Measurements from ENCODE around the gene SPG21. TPM values are rescaled to one million over a fixed set of nuclear protein-coding genes. Genes with fewer than 3 reads are reported as not detected.

SPG21 gene
- total and polyA plus RNA-seq, 2 of the 4 experiments (the other 2 are of a cell fraction), result 59.9 to 60.8 TPM

DNA sequence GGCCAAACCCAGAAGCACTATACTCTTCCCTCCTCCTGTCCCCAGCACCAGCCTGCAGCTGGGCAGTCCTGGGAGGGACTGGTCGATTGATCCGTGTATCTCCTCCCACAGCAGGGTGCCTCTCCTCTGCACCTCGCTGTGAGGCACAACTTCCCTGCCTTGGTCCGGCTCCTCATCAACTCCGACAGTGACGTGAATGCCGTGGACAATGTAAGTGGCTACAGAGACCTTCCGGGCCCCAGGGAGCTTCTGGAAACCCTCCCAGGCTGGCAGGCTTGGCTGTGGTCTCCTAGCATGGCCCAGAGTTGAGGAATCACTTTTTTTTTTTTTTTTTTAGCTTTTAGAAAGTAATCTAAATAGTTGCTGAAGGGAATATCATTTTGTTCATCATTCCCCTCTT is 47.4 kb downstream of the SPG21 start:
- H3K36me3 ChIP-seq (ENCODE audit: control insufficient read depth, insufficient read depth, low read length), result no peaks in the 10 kb centered on the region; the same call in 1 of the 2 replicates
- ChIA-PET POLR2A (ENCODE audit: unreplicated experiment) (no interaction called here), CTCF (no interaction called here)
- WGBS, 2 experiments (ENCODE audit: extremely low coverage in 2 of 2, insufficient read length in 1 of 2), result no CpG with 5 or more reads among the region's 8 CpGs
- dilution Hi-C loops (cut with HindIII; ENCODE audit: low sequenced_read_pairs, unreplicated experiment), result no loop called here
- no peak overlapping the region for H2BK120ac ChIP-seq (ENCODE audit: low read depth, low read length)
- no peak overlapping the region for H2AFZ ChIP-seq (replicated peaks; ENCODE audit: low read length, poor library complexity)
- no peak overlapping the region for H3K14ac ChIP-seq (replicated peaks; ENCODE audit: low read depth, low read length)
- H3K9ac ChIP-seq (ENCODE audit: low read depth, low read length), result no peak overlapping the region
- peaks cover 2% of the 10 kb centered on the region; the same call in 1 of the 2 replicates for H3K4me1 ChIP-seq (ENCODE audit: control insufficient read depth, insufficient read depth, low read length)
- H3K27me3 ChIP-seq (ENCODE audit: control insufficient read depth, insufficient read depth, low read length), result no peaks in the 10 kb centered on the region
- H4K20me1 ChIP-seq (ENCODE audit: insufficient read depth, low read length), result no peaks in the 10 kb centered on the region
- H3K23ac ChIP-seq (ENCODE audit: low read depth, low read length), result no peak overlapping the region
- BruUV-seq (replicated peaks), result no TSS peak
- no peak overlapping the region for H3K56ac ChIP-seq (ENCODE audit: extremely low read depth, insufficient read depth, low read length)
- no peaks in the 10 kb centered on the region for H3K9me1 ChIP-seq (ENCODE audit: insufficient read depth, low read length)
- DNase-seq, result no peak
- TF ChIP-seq CEBPB (IDR thresholded peaks at IDR 0.05; ENCODE audit: low read depth, low read length), result no peak
- no peak for TF ChIP-seq RFX5 (IDR thresholded peaks at IDR 0.05; ENCODE audit: low read depth, low read length)
- TF ChIP-seq POLR2A (IDR thresholded peaks at IDR 0.05; ENCODE audit: low read depth, low read length), result no peak
- TF ChIP-seq, protein P1, sequence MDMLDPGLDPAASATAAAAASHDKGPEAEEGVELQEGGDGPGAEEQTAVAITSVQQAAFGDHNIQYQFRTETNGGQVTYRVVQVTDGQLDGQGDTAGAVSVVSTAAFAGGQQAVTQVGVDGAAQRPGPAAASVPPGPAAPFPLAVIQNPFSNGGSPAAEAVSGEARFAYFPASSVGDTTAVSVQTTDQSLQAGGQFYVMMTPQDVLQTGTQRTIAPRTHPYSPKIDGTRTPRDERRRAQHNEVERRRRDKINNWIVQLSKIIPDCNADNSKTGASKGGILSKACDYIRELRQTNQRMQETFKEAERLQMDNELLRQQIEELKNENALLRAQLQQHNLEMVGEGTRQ (IDR thresholded peaks at IDR 0.05; ENCODE audit: low read depth, low read length), result no peak
- TF ChIP-seq MXI1 (IDR thresholded peaks at IDR 0.05; ENCODE audit: borderline replicate concordance, low read depth, low read length), result no peak
- TF ChIP-seq, protein P2, sequence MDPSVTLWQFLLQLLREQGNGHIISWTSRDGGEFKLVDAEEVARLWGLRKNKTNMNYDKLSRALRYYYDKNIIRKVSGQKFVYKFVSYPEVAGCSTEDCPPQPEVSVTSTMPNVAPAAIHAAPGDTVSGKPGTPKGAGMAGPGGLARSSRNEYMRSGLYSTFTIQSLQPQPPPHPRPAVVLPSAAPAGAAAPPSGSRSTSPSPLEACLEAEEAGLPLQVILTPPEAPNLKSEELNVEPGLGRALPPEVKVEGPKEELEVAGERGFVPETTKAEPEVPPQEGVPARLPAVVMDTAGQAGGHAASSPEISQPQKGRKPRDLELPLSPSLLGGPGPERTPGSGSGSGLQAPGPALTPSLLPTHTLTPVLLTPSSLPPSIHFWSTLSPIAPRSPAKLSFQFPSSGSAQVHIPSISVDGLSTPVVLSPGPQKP (IDR thresholded peaks at IDR 0.05; ENCODE audit: borderline replicate concordance, low read depth, low read length), result no peak
- TF ChIP-seq FOS (IDR thresholded peaks at IDR 0.05; ENCODE audit: low read depth, low read length), result no peak
- no peak for TF ChIP-seq BHLHE40 (IDR thresholded peaks at IDR 0.05; ENCODE audit: low read depth, low read length)
- no peak for TF ChIP-seq CHD1 (IDR thresholded peaks at IDR 0.05; ENCODE audit: low read depth, low read length)
- TF ChIP-seq, protein P3, sequence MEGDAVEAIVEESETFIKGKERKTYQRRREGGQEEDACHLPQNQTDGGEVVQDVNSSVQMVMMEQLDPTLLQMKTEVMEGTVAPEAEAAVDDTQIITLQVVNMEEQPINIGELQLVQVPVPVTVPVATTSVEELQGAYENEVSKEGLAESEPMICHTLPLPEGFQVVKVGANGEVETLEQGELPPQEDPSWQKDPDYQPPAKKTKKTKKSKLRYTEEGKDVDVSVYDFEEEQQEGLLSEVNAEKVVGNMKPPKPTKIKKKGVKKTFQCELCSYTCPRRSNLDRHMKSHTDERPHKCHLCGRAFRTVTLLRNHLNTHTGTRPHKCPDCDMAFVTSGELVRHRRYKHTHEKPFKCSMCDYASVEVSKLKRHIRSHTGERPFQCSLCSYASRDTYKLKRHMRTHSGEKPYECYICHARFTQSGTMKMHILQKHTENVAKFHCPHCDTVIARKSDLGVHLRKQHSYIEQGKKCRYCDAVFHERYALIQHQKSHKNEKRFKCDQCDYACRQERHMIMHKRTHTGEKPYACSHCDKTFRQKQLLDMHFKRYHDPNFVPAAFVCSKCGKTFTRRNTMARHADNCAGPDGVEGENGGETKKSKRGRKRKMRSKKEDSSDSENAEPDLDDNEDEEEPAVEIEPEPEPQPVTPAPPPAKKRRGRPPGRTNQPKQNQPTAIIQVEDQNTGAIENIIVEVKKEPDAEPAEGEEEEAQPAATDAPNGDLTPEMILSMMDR (conservative IDR thresholded peaks at IDR 0.05; ENCODE audit: low read depth, low read length), result no peak
- TF ChIP-seq MAZ (IDR thresholded peaks at IDR 0.05; ENCODE audit: borderline replicate concordance, low read depth, low read length), result no peak
- TF ChIP-seq MAFK (IDR thresholded peaks at IDR 0.05; ENCODE audit: low read depth, low read length), result no peak
- no peak for TF ChIP-seq SMC3 (IDR thresholded peaks at IDR 0.05; ENCODE audit: low read depth, low read length)
- TF ChIP-seq RCOR1 (IDR thresholded peaks at IDR 0.05; ENCODE audit: insufficient replicate concordance, low read length), result no peak
- TF ChIP-seq RAD21 (IDR thresholded peaks at IDR 0.05; ENCODE audit: low read length), result no peak
- no peak for TF ChIP-seq NFE2L2 (IDR thresholded peaks at IDR 0.05; ENCODE audit: low read depth, low read length)
- H4K5ac ChIP-seq (ENCODE audit: low read depth, low read length), result no peak overlapping the region
- no peak overlapping the region for H2AK9ac ChIP-seq (replicated peaks; ENCODE audit: low read depth, low read length, poor library complexity)
- H3K4me3 ChIP-seq (ENCODE audit: insufficient read depth, low read depth, low read length), result no peak overlapping the region
- H3K18ac ChIP-seq (ENCODE audit: low read depth, low read length), result no peak overlapping the region
- no peak overlapping the region for H2BK20ac ChIP-seq (ENCODE audit: low read depth, low read length)
- H2BK15ac ChIP-seq (ENCODE audit: low read depth, low read length), result no peak overlapping the region
- H2BK5ac ChIP-seq (ENCODE audit: low read depth, low read length, poor library complexity, severe bottlenecking), result no peak overlapping the region
- H3K9me3 ChIP-seq (ENCODE audit: control insufficient read depth, insufficient read depth, low read length), result no peaks in the 10 kb centered on the region
- H3K27ac ChIP-seq (ENCODE audit: insufficient read depth, low read length), result no peak overlapping the region
- H3K4me2 ChIP-seq (ENCODE audit: low read depth, low read length), result no peak overlapping the region
- no peak overlapping the region for H4K91ac ChIP-seq (ENCODE audit: insufficient read depth, low read depth, low read length)
- intact Hi-C loops (cut with micrococcal nuclease), result no loop called here
- no peak overlapping the region for H2AK5ac ChIP-seq (ENCODE audit: low read depth, low read length)
- in situ Hi-C loops (cut with MboI; ENCODE audit: low sequenced_read_pairs), result no loop called here
- H3K4ac ChIP-seq (ENCODE audit: low read depth, low read length), result no peak overlapping the region
- no peak for ATAC-seq (ENCODE audit: low read depth)
- H3K79me1 ChIP-seq (ENCODE audit: low read depth in 1 of 2, low read length in 2 of 2), result no peaks in the 10 kb centered on the region; a peak in 1 of 4 replicates
- no peak overlapping the region for H4K8ac ChIP-seq (ENCODE audit: low read depth in 2 of 2, low read length in 2 of 2)
